Heart left ventricle (tissue), 13 donors: Measurements from ENCODE around the gene SLX4IP.

Experiments
- CTCF ChIP-seq, 12 donors: fragments of 200-600 bp; sonication (generic) in 4 of 12; IDR thresholded peaks; one replicate each; pipeline versions ENCODE4 v1.5.0 to v1.8.0; 2018 to 2022; ENCODE audit warnings: antibody characterized with exemption in 12 of 12, mild to moderate bottlenecking in 5 of 12
- POLR2A ChIP-seq, 2 donors: fragments of 450-650 bp; IDR thresholded peaks; one replicate each; pipeline ENCODE4 v1.6.1; 2017; ENCODE audit warnings: antibody characterized with exemption in 2 of 2, mild to moderate bottlenecking in 2 of 2, moderate library complexity in 2 of 2
- donor health status: ischemic (EF 13 %, LVEDD 7.1; RV severe dilation, severe dysfunction).
- donor health status: DM: no; HTN: yes; CAD: no.
- donor health status: DM: no; HTN: no; CAD: no.
- donor health status: ischemic (EF 25% LVEDD 6.9; RV normal size, moderate dysfunction).
- donor health status: ischemic (EF 25% LVEDD 5.7; RV mildly dilated, moderate dysfunction).
- donor health status: ischemic (EF 35%, LVEDD 5.7; RV mildly dilated, moderate dysfunction).
- donor health status: nonischemic (EF 11% LVEDD 7.7; RV severe dilation, severe dysfunction).
- donor health status: DM: yes; HTN: yes; CAD: no.
- donor health status: PGD.
- donor health status: ischemic (EF 29% LVEDD 5.4; RV normal size, mild dysfunction).
- donor health status: nonischemic (EF 23%, LVEDD 6.1; RV moderate dilation, normal function).

DNA sequence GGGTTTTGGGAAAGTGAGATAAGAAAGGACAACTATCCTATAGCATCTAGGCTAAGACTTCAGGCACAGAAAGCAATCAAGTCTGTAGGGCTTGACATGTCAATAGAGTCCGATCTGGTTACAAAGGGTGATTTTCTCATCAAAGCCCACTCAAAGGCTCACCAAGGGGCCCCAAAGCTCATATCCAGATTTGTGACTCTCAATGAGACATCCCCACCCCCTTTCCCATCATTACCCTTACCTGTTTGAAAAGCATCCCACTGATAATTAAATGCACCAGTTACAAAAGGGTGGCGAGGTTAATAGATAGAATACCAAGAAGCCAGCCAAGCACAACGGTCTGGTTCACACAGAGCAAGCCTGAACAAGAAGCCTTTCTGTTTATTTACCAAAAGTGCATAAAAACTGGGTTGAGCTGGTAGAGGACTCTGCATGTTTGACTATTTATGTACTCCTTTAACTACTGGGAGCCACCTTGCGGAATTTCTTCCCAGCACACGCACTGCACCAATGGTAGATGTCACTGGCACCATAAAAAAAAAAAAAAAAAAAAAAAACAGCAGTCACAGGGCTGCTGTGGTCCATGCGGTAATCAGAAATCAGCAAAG, 232.6 kb downstream of the SLX4IP start:
- no peak for TF ChIP-seq CTCF (IDR thresholded peaks at IDR 0.05)
- TF ChIP-seq POLR2A (IDR thresholded peaks at IDR 0.05): no peak
